Skin epidermis (tissue), 12 donors: ENCODE data around the gene CHAT.
A peak's percentile ranks its signal among the peaks of the same experiment; 100 is the strongest.

ENCODE experiments used
- H3K27ac ChIP-seq, 21 experiments: fragments of 200-600 bp; sonication (generic) in 11 of 21; one replicate each; pipeline ENCODE4 v1.5.0; 2020; ENCODE audit warnings: mild to moderate bottlenecking in 3 of 21, inconsistent platforms in 2 of 21, moderate library complexity in 2 of 21
- H3K4me3 ChIP-seq, 7 experiments: fragments of 200-600 bp; sonication (generic) in 2 of 7; one replicate each; pipeline ENCODE4 v1.5.0; 2020; ENCODE audit warnings: inconsistent platforms in 2 of 7, mild to moderate bottlenecking in 2 of 7, moderate library complexity in 1 of 7

The CHAT gene

DNA sequence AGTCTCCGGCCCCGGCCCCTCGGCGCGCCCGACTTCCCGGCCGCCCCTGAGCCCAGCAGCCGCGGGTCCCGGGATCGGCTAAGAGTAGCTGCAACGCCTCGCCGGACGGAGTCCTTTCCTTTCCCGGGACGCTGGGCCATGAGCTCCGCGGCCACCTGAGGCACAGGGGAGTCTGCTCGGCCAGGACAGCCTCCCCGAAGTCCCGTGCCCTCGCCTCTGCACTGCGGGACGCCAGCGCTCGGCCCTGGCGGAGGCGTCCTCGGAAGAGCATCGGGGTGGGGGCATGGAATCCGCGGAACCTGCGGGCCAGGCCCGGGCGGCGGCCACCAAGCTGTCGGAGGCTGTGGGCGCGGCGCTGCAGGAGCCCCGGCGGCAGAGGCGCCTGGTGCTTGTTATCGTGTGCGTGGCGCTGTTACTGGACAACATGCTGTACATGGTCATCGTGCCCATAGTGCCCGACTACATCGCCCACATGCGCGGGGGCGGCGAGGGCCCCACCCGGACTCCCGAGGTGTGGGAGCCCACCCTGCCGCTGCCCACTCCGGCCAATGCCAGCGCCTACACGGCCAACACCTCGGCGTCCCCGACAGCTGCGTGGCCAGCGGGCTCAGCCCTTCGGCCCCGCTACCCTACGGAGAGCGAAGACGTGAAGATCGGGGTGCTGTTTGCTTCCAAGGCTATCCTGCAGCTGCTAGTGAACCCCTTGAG lies 3.2 kb upstream of the CHAT start:
- peak overlapping the region in 1 of 7 experiments; percentile 20 for H3K4me3 ChIP-seq
- no peak overlapping the region for H3K27ac ChIP-seq

DNA sequence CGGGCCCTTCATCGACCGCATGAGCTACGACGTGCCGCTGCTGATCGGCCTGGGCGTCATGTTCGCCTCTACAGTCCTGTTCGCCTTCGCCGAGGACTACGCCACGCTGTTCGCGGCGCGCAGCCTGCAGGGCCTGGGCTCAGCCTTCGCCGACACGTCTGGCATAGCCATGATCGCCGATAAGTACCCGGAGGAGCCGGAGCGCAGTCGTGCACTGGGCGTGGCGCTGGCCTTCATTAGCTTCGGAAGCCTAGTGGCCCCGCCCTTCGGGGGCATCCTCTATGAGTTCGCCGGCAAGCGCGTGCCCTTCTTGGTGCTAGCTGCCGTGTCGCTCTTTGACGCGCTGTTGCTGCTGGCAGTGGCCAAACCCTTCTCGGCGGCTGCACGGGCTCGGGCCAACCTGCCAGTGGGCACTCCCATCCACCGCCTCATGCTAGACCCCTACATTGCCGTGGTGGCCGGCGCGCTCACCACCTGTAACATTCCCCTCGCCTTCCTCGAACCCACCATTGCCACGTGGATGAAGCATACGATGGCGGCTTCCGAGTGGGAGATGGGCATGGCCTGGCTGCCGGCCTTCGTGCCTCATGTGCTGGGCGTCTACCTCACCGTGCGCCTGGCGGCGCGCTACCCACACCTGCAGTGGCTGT lies 2.5 kb upstream of the CHAT start:
- Histone ChIP-seq H3K4me3 (no peak overlapping the region), H3K27ac (no peak overlapping the region)

DNA sequence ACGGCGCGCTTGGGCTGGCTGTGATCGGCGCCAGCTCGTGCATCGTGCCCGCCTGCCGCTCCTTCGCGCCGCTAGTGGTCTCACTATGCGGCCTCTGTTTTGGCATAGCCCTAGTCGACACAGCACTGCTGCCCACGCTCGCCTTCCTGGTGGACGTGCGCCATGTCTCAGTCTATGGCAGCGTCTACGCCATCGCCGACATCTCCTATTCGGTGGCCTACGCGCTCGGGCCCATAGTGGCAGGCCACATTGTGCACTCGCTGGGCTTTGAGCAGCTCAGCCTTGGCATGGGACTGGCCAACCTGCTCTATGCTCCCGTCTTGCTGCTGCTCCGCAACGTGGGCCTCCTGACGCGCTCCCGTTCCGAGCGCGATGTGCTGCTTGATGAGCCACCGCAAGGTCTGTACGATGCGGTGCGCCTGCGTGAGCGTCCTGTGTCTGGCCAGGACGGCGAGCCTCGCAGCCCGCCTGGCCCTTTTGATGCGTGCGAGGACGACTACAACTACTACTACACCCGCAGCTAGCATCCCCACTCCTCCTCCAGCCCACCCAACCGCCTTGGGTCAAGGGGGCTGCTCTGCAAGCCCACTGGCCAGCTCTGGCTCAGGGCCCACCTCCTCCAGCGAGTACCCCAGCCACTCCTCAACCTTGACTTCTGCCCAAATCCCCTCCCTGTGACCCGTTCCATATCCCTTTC lies 1.9 kb upstream of the CHAT start:
- H3K27ac ChIP-seq: no peak overlapping the region
- H3K4me3 ChIP-seq: no peak overlapping the region

DNA sequence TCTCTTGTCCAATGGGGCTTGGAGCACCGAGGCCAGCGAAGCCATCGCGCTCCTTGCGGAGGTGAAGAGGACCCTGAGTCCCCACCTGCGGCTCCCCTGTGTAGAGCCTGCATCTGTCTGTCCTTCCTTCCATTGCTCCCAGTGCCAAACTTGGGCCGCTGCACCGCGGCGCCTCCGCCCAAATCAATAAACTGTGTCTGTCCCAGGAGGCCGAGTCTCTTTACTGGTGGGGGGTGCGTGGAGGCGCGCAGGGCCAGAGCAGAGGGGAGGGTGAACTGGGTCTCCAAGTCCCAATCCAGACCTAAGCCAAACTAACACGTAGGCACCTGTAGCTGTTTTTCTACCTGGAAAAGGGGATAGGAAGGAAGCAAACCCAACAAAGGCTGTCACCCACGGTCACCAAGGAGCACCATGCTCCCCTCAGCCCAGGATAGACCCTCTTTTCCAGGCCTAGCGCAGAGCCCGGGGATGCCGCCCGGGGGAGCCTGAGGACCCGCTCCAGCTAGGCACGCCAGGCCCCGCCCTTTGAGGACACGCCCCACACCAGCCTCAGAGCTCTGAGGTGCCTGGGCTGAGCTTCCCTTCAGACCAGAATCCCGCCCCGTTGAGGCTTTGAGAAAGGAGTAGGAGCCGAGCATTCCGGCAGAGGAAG lies 1.2 kb upstream of the CHAT start:
- Histone ChIP-seq H3K27ac (no peak overlapping the region), H3K4me3 (no peak overlapping the region)

DNA sequence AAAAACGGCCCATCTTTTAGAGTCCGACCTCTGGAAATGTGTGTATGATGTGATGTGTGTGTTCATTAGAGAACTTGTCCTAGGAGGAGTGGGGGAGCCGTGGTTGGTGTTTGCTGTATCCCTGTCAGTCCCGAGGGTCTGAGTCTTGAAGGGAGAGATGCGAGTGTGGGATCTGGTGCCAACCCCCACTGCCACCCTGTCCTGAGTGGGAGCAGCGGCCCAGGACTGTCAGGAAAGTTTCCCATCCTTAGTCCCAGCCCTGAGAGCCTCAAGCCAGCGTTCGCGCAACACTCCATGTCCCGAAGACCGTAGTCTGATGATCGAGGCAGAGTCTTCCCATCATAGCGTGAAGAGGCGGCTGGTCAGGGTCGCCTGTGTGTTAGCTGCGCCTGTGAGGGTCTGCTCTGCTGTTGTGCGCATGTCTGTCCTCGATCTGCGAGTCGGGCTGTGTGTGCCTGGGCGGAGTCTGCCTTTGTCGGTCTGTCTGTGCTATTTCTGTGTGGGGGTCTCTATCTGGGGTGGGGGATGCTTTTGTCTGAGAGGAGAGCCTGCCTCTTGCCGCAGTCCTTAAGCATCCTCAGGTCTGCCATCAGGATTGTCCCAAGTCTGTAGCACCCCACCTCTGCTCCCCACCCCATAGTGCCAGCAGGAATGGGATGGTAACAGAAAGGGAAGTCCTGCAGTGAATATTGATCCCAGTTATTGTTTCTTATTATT lies 514 bp upstream of the CHAT start:
- no peak overlapping the region for H3K27ac ChIP-seq
- H3K4me3 ChIP-seq: no peak overlapping the region

DNA sequence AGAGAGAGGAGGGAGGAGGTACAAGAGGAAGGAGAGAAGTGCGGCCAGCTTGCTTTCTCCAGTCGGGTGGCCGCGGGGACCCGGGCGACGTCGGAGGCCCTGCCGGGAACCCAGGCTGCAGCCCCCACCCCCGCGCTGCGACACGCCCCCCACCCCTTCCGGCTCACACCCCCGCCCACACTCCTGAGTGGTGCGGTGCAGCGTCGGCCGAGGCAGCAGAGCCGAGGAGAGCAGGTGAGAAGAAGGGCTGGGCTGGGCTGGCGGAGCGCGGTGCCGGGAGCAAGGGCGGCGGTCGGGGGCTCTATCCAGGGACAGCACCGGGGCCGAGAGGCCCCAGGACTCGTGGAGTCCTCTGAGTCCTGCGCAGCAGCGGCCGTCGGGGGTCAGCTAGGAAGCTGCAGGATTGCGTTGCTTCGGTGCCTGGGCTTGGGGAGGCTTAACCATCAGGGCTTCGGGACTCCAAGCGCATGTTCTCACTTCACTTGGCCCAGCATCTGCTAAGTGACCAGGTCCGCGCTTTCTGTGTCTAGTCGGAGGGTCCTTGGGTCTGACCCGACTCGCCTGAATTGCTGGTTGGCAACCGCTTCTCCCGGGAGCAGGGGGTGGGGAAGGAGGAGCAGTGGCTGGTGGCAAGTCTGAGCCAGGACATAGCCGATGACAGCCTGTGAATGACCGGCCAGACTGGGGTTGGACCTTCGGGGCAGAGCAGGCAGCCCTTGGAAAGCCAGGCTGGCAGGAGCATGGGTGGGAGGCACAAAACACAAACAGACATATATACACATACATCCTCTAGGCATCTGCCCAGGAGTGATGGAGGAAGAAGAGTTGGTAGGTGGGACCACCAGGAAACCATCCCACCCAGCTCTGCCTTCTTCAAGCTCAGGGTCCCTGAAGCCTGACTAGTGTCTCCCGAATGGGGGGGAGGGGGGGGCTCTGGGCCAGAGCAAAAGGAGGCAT lies 683 bp downstream of the CHAT start:
- Histone ChIP-seq H3K27ac (no peak overlapping the region), H3K4me3 (no peak overlapping the region)

DNA sequence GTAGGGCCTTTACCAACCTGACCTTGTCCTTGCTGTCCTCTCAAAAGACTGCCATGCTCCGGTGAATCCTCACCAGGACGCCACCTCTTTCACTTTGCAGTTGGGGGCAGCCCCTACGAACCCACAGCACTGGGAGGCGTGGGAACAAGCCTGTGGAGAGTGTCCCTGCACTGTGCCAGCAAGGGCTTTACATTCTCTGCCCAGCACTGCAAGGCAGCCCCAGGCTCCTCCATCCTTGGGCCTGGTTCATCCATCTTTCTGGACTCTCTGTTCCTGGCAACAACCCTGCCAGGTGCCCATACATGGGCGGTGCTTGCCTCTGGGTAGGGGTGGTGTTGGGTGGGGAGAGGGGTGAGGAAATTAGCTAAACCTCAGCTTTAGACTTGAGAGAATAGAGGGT lies 1.4 kb downstream of the CHAT start:
- no peak overlapping the region for H3K4me3 ChIP-seq
- no peak overlapping the region for H3K27ac ChIP-seq

DNA sequence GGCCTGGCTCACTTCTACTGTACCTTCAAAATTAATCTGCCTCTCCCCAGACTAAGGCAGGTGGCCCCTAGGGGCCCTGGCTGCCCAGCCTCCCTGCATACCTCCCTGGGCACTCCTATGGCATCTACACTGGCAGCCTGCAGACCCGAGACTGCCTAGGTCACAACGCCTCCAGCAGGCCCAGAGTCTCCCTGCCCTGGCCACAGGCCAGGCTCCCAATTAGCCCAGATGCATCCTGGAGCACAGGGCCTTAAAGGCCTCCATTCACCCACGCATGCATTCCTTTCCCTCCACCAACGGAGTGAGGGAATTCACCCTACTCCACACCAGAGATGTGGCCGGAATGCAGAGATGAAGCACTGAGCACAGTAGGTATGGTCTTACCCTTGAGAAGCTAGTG lies 1.9 kb downstream of the CHAT start:
- no peak overlapping the region for H3K4me3 ChIP-seq
- H3K27ac ChIP-seq: no peak overlapping the region

DNA sequence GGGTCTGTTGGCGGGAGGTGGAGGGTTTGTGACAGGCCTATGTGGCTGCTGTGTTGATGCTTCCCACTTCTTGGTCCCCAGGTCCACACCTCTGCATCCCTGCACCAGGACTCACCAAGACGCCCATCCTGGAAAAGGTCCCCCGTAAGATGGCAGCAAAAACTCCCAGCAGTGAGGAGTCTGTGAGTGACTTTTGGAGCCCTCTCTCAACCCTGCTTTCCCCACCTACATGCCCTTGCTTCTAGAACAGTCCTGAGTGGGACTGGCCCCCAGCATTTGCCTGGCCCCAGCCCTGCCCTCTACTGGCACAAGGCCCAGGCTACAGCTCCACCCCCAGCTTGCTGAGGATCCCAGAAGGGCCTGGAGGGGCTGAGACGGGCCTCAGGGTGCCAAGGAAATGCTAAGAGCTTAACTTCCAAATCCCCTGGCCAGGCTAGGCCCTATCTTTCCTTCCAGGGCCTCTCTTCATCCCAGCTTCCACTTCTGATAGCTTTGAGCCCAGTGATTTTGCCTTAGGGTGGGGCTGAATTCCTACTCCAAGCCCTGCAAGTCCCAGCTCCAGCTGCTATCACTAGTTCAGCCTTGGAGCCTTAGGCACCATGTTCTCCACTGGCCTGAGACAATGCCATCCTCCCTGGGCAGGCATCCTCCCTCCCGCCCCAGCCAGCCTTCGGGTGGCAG lies 2.7 kb downstream of the CHAT start:
- Histone ChIP-seq H3K4me3 (no peak overlapping the region), H3K27ac (no peak overlapping the region)

DNA sequence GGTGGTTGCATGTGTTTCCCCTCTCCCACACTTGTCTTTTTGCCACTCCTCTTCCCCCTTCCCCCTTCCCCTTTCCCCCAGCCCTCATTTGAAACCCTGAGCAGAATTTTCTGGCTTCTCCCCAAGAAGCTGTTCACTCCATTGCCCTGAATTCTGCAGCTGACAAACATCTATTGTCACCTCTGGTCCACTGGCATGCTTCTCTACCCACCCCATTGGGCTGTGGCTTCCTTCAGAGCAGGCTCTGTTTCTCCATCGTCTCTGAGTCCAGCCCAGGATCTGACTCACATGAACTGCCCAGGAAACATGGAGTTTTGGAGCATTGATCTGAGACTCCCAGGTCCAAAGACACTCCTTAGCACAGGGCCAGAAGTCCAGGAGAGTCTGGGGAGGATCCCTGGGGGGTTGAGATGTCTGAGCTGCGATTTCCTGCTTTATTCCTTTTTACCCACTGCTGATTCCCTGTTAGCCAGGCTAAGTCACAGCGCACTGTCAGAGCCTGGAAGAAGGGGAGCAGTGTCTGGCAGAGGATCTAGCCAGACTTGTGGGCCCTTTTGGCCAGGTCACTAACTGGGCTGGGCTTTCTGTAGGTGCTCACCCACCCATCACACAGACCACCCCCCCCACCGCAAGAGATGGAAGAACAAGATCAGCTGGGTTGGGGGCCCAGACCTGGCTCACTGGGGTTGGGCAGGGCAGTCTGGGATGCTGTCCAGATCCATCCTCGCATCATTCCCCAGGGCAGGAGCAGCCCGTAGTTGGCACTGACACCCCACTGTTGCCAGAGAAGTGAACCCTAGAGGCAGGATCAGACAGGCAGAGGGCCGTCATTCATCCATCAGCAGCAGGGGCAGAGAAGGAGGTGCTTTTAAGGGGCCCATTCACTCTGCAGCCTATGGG lies 3.5 kb downstream of the CHAT start:
- Histone ChIP-seq H3K27ac (no peak overlapping the region), H3K4me3 (no peak overlapping the region)

DNA sequence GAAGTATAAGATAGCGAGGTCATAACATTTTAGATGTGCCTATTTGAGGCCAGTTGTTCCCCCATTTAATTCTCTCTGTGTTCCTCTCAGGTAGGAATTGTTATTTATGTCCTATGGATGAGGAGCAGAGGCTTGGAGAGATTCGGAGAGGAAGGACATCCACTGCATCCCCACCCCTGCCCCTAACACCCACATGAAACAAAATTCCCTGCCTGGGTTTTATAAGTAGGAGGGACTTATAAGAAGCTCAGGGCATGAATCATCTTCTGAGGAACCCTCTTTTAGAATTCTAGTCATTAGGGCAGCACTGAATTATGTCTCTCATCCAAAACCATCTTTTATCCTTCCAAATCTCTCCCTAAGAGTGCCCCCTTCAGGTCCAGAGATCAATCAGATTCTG lies 5.0 kb downstream of the CHAT start:
- no peak overlapping the region for H3K27ac ChIP-seq
- no peak overlapping the region for H3K4me3 ChIP-seq

DNA sequence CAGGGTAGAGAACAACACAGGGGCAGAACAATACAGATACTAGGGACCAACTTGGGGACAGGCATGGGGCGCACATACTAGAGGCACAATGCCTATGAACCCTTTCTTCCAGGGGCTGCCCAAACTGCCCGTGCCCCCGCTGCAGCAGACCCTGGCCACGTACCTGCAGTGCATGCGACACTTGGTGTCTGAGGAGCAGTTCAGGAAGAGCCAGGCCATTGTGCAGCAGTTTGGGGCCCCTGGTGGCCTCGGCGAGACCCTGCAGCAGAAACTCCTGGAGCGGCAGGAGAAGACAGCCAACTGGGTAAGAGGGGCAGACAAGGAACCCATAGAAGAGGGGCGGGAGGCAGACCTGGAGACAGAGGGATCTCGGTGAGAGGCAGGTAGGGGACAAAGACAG lies 5.8 kb downstream of the CHAT start:
- Histone ChIP-seq H3K27ac (no peak overlapping the region), H3K4me3 (no peak overlapping the region)

DNA sequence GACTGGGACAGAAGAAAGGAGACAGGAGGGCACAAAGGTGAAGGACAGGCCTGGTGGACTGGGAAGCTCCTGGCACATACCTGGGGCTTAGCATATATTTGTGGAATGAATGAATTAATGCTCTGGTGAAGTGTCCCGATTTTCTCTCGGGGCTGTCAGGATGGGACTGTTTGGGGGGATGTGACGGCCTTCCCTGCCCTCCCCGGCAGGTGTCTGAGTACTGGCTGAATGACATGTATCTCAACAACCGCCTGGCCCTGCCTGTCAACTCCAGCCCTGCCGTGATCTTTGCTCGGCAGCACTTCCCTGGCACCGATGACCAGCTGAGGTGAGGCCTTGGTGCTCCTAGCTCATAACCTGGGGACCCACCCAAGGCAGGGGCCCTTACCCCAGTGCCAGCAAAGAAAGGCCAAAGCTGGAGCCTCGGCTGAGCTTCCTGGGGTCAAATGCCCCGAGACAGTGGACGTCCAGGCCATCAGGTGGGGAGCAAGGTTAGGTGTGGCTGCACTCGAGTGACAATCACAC lies 6.5 kb downstream of the CHAT start:
- no peak overlapping the region for H3K27ac ChIP-seq
- H3K4me3 ChIP-seq: no peak overlapping the region

DNA sequence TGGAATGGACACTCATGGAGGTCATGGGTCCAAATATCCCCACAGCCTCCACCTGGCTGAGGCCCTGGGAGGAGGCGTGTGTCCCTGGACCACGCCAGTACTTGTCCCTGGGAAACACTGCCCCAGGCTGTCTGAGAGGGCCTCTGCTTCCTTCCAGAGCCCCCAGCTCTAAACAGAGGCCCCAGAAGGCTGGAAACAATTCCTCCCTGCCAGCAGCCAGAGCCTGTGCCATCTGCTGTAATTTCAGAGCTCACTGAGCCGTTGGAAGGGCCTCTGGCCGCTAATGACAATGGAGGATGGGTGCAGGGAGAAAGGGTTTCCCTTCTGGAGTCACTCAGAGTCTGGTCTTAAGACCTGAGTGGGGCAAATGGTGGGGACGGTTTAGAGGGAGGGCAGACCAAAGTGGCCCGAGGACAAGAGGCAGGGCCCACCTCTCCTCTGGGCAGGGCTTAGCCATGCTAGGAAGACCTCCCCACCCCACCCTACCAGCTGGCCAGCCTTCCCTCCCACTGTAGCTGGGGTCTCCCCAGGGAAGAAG lies 7.1 kb downstream of the CHAT start:
- Histone ChIP-seq H3K27ac (no peak overlapping the region), H3K4me3 (no peak overlapping the region)

DNA sequence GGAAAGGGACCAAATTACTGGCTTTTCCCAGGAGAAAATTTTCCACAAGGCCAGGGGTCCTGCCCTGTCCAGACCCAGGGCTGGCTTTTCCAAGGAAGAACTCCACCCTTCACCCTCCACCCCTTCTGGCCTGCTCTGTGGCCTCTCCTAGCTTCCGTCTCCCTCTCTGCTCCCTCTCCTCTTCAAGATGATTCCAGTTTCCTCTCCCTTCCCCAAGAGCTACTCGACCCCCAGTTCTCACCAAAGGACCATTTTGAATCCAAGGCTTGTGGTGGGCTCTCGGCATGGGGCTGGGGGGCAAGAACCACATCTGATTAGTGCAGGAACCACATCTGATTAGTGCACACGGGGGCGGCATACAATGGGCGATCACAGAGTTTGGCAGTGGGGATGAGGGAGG lies 7.7 kb downstream of the CHAT start:
- Histone ChIP-seq H3K4me3 (no peak overlapping the region), H3K27ac (no peak overlapping the region)

DNA sequence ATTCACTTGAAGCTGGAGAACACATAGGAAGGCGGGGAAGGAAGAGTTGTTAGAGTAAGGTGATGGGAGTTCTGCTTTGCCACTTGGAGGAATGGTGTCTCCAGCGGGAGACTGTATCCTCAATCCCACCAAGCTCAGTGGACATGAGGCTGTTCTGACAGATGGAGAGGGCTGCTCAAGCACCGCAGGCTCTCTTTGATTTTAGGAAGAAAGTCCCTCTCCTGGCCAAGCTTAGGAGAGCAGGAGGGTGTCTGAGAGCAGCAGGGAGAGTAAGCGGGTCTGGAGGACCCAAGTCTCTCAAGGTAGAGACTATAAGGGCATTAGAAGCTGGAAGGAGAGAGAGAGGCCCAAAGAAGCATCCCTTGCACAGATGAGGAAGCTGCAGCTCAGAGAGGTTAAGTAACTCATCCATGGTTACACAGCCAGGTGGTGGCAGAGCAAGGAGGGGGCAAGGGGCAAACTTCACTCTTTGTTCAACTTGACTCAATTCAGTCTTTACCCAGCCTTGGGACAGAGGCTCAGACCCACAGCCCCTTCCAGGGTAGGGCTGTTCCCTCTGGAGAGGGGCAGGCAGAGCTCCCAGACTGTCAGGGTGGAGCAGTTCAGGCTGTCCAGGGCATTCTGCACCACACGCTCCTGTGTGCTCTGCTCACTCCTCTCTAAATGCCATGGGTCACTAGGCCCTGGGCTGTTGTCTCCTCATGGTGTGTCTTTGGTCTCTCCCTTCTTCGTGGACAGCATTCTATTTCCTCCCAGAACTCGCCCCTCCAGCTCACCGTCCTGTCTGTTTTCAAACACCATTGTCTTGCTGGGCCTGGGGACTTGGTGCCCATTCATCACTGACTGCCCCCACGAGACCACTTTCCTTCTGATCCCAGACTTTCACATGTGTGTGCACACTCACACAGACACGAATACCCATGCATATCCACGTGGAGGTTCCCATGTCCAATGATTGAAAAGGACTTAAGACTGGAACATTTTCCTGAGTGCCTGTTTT lies 8.9 kb downstream of the CHAT start:
- no peak overlapping the region for H3K4me3 ChIP-seq
- no peak overlapping the region for H3K27ac ChIP-seq
